RKO (cell line): Measurements from ENCODE around the gene KCMF1.

Source experiments
- DNase-seq: peaks from one replicate; pipeline ENCODE4 v3.0.0-alpha.2; 2016; ENCODE audit warnings: low spot score

The KCMF1 gene

GRCh38 chr2:84980263-84980983, 9.5 kb downstream of the KCMF1 start:
- DNase-seq = no peak

GRCh38 chr2:84986018-84986417, 15.1 kb downstream of the KCMF1 start:
- no peak for DNase-seq

DNA sequence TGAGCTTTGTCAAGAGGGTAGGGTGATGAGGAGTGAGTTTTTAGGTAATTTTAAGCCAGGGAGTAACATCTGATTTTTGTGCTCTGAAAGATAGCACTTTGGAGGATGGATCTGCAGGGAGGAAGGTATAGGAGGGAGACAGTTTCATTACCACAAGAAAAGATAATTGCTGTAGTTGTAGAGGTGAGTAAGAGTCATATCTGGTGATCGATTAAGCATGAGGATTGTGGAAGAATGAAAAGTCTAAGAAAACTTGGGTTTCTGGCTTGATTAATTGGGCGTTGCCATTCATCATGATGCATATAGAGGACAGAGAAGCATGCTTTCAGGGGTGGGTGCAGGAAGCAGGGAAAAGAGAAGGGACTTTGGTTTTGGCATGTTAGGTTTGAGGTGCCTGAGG, 18.5 kb downstream of the KCMF1 start:
- DNase-seq = no peak

GRCh38 chr2:84989927-84990326, 19.0 kb downstream of the KCMF1 start:
- DNase-seq = no peak

DNA sequence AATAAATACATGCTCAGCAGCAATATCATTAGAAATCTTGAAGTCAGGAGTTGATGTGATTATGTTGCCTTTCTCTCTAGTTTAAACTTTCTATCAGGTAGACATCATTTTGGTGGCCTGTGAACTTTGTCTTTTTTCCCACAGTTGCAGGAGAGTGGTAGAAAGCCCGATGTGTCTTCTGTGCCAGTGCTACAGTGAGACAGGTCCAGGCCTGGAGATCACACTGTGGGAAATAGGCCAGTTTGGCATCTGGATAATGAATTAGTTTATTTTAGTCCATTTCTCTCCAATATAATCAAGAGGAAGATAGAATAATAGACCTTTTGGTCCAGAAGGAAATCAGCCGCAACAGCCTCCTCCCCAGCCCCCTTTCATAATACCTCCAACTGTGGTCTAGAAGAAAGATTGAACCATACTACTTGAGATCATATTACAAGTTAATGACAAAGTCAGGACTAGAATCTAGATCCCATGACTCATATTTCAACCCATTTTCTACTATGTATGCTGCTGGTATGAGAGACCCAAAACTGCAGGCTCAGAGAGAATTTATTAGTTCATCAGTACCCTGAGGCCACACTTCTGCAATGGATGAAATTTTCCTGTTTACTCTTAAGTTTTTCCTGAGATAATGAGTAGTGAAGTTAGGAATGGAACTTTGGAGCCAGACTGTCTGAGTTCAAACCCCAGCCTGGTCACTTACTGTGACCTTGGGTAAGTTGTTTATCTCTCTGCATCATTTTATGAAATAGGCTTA, 20.6 kb downstream of the KCMF1 start:
- peak; percentile 22 for DNase-seq

DNA sequence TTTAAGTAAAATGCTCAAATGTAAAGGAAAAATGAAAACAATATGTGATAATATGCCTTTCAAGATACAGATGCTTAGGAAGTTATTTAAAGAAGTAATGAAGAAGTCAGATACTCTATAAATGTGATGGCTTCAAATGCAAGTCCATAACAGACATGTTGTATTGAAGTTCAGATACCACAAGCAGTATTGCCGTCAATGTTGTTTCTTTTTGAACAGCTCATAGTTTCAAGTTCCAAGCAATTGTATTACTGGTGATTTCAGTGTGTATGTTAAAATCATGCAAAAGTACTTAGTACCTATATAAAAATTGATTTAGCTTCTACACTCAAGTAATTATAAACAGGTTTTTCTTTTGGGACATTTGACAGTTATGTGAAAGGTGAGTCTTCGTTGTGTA, 24.9 kb downstream of the KCMF1 start:
- DNase-seq = no peak

- DNase-seq = no peak
Measured at GRCh38 chr2:84996909-84997308, 25.9 kb downstream of the KCMF1 start.

- DNase-seq = no peak
Measured at GRCh38 chr2:84999553-84999955, 28.6 kb downstream of the KCMF1 start.

- DNase-seq = no peak
Measured at GRCh38 chr2:85001595-85001994, 30.6 kb downstream of the KCMF1 start.

GRCh38 chr2:85002534-85002933, 31.6 kb downstream of the KCMF1 start:
- DNase-seq = no peak

DNA sequence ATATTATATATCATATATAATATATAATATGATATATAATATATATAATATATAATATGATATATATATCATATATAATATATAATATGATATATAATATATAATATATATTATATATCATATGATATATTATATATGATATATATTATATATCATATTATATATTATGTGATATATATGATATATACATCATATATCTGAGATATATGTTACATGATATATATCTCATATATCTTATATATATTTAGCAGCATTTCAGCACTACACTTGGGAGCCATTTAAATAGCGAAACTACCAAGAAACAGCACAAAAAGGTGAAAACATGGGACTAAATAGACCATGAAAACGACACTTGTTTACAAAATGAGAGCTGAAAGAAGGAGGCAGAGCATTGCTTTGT, 37.3 kb downstream of the KCMF1 start:
- DNase-seq = no peak

DNA sequence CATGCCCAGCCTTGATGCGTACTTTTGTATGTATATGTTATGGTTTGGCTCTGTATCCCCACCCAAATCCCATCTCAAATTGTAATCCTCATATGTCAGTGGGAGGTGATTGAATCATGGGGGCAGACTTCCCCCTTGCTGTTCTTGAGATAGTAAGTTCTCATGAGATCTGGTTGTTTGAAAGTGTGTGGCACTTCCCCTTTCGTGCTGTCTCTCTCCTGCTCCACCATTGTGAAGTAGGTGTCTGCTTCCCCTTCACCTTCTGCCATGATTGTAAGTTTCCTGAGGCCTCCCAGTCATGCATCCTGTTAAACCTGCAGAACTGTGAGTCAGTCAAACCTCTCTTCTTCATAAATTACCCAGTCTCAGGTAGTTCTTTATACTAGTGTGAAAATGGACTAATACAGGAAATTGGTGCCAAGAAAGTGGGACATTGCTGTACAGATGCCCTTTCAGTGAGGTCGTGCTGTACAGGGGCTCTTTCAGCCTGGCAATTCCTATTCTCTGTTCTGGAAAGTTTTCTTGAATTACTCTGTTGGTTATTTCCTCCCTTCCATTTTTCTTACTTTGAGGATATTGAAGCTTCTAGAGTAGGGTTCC, 38.2 kb downstream of the KCMF1 start:
- DNase-seq = no peak

DNA sequence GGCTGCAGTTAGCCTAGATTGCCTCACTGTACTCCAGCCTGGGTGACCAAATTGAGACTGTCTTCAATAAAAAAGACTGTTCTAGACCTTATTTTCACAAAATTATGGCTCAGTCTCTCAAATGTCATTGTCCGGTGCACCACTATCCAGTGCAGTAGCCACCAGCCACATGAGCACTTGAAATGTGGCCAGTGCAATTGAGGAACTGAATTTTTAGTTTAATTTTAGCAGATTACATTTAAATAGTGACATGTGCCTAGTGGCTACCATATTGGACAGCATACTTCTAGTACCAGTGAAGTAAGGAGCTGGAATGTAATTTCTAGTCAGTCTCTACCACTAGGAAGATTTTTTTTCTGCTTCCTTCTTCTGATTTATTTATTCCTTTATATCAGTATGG, 39.4 kb downstream of the KCMF1 start:
- no peak for DNase-seq

DNA sequence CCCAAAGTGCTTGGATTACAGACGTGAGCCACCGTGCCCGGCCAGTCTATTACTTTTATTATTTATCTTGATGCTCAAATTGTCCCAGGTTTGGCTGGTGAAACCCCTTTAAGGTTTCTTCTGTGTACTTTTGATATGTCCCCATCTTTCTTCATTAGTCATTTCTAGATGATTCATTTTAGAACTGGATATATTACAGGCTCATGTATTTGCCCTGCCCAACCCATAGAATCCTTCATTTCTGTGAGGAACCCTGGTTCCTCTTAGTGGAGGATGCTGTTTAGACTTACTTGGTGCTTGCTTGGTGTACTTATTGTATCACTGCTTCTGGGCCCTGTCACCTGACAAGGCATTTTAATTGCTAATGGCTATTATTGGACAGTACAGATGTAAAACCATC, 40.1 kb downstream of the KCMF1 start:
- peak; percentile 25 for DNase-seq

DNA sequence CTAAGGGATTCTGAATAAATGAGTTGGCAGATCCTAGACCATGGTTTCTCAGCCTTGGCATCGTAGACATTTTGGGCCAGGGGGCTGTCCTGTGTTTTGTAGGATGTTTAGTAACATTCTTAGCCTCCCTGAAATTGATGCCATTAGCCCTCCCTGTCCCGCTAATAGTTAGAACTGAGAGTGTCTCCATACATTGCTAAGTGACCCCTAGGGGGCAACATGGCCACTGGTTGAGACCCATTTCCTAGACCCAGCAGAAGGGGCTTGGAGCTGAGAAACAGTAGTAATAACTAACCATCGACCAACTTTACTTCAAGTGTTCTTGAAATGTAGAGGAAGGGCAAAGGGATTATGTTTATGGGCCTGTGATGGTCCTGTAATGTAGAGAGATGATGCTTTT, 40.8 kb downstream of the KCMF1 start:
- DNase-seq = no peak

DNA sequence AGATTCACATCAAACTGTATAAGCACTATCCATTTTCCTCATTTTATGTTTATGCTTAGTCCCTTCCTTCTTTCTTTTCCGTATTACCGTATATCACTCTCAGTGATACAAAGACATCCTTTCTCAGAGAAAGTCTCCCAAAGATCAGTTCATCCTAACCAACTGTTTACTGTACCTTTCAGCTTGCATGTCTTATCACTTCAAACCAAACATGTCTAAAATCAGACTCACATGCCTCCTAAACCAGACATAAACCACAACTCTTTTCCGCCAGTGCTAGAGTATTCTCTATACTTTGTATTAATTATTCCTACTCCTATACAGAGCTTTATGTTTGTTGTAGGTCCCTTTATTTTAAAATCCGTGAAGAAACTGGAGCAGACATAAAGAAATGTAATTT, 41.5 kb downstream of the KCMF1 start:
- DNase-seq = no peak

DNA sequence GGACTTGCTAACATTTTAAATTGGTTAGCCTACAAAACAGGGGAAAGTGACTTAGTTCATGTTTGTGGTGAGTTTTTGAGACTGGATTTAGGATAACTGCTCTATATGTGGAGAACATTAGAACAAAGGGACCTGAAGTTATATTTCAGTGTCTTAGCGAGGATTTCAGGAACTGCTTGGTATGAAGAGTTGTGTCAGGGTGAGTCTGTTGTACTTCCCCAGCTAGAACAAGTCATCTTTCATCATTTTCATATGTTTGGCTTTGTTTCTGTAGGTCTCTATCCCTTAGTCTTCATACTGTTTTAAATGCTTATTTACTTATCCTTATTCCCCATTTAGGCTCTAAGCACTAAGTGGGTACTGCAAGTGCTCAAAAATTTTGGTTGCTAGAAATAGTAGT, 41.9 kb downstream of the KCMF1 start:
- no peak for DNase-seq

DNA sequence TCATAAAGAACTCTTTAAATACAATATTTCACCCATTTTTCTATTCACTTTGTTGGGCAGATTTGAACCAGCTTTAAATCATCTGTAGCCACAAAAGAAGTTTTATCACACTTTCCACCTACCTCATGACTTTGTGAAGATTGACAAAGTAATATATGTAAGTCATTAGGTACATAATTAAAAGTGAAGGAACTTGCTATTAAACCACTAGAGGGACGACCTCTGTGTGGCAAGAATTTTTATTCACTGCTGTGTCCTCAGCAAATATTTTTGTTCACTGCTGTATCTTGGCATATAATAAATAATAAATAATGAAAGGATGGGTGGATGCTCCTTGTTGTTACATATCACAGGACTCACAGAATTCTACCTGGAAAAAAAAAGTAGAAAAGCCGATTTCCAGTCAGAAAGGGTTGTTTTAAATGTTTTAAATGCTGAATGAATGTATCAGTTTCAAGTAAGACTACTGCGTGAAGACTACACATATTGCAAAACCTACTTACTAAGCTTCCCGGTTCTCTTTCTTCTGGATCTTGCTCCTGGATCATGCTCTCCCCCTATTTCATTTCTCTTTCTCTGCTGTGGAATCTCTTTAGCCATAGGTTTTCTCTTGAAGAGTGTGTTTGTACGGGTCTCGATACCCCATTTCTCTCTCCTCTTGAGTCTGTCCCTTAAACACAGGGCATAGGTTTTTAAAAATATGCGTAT, 44.8 kb downstream of the KCMF1 start:
- DNase-seq = no peak

- DNase-seq = no peak
Measured at GRCh38 chr2:85016446-85016845, 45.5 kb downstream of the KCMF1 start.

DNA sequence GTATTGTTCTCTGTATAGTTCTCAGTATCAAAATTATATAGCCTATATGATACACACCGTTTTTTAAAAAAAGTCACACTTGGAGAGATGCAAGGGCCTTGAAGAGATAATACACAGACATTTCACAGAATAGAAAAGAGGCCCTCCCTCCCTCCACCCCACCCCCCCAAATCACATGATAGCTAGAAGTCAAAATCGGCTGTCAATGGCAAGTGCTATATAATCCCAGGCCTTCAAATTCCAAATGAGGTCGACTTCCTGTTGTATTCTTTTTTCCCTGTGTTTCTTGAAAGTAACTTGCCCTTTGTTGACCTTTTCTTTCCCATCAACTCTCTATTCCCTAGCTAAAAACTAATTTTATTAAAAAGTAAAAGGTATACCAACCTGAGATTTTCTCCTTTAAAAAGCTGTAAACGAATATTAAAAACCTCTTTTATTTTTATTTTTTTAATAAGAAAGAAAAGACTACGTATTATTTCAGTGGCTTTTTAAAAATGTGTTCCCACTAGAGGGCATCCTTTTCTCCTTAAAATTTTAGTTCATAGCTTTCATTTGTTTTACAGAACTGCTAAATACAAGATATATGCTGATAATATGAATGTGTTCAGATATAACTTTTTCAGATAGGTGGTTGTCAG, 46.6 kb downstream of the KCMF1 start:
- peak; percentile 27 for DNase-seq

GRCh38 chr2:85018049-85018447, 47.1 kb downstream of the KCMF1 start:
- no peak for DNase-seq

DNA sequence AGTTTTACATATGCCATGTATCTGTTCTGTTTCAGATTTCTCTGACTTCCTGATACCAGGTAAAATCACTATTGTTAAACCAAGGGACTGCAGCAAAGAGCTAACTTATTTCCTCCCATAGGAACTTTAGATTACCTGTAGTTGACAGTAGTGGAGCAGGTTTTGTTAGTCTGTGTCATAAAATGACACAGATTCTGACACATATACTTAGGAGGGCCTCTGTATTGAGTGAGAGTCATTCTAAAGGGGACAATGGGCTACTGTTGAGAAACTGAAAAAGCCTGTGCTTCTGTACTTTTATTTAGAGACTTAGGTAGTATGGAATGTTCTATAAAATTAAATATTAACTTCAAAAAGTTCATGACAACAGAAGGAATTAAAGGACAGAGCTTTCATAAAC, 48.2 kb downstream of the KCMF1 start:
- DNase-seq = no peak
